ENCODE results near the gene WRAP73.

Gene WRAP73

DNA sequence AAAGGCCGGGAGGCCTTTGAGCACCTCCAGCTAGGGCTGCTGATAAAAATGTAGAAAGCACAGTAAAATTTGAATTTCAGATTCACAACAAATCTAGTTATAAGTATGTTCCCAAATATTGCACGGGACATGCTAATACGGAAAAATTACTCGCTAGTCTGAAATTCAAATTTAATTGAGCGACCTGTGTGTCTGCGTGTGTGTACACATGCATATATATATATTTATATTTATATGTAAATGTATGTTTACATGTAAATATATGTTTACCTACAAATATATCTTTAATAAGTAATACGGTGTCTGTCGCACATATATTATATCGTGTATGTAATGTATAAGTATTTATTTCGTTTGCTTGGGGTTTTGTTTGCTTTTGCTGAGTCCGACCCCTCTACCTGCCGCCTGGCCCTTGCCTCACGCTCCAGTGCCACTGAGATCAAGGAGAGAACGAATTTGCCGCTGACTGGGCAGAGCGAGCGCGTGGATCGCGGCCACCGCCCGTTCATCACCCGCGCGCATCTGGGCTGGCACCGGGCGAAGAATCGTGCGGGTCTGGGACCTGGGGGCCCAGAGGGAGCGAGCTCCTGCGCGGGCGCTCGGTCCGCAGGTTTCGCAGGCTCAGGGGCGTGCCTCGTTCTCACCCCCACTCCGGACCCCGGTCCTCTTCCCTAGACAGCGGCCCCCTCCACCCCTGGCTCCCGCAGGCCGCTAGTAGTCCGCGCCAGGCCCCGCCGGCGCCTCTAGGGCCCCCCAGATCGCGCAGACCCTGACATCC lies 534 bp upstream of the WRAP73 start:
- no peak for DNase-seq (ENCODE audit: low read depth in 2 of 2)

DNA sequence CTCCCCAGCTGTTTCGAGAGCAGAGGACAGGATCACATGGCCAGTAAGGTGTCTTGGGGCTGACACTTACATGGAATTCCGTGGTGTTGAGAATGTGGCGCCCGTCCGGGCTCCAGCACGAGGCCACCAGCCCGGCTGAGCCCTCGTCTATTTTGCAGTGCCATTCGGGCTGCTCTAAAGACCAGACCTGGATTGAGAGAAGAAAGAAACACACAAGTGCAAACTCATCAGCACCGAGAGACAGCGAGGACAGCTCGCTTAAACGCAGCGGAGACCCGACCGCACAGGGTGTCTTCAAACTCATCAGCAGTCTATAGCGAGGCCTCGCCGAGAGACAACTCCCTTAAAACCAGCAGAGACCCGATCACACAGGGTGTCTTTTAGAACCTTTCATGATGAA lies 3.3 kb downstream of the WRAP73 start:
- DNase-seq (ENCODE audit: low read depth in 2 of 2), result no peak

GRCh38 chr1:3645666-3646355 lies 4.1 kb downstream of the WRAP73 start:
- DNase-seq (ENCODE audit: low read depth in 2 of 2), result no peak

- DNase-seq (ENCODE audit: low read depth in 2 of 2), result no peak
These were observed 4.7 kb downstream of the WRAP73 start for GRCh38 chr1:3645247-3645646.

GRCh38 chr1:3644273-3644672 lies 5.6 kb downstream of the WRAP73 start:
- DNase-seq (ENCODE audit: low read depth in 2 of 2), result no peak

- no peak for DNase-seq (ENCODE audit: low read depth in 2 of 2)
These were observed 6.8 kb downstream of the WRAP73 start for GRCh38 chr1:3642919-3643675.

- no peak for DNase-seq (ENCODE audit: low read depth in 2 of 2)
These were observed 8.1 kb downstream of the WRAP73 start for GRCh38 chr1:3641816-3642215.

GRCh38 chr1:3641046-3641760 lies 8.7 kb downstream of the WRAP73 start:
- DNase-seq (ENCODE audit: low read depth in 2 of 2), result no peak

DNA sequence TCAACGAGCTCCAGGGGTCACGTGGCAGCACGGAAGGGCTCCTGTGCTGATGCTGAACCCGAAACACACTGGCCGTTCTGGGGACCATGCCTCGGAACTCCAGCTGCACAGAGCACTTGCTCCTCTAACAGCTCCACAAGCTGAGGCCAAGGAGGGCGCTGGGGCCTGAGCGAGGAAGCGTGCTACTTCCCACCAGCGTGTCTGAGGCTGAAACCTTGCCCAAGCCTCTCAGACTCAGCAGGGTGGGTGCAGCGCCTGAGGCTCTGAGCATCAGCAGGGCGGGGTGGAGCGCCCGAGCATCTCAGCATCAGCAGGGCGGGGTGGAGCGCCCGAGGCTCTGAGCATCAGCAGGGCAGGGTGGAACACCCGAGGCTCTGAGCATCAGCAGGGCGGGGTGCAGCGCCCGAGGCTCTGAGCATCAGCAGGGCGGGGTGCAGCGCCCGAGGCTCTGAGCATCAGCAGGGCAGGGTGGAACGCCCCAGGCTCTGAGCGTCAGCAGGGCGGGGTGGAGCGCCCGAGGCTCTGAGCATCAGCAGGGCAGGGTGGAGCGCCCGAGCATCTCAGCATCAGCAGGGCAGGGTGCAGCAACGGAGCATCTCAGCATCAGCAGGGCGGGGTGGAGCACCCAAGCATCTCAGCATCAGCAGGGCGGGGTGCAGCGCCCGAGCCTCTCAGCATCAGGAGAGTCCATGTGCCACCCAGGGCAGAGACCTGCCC lies 9.6 kb downstream of the WRAP73 start:
- no peak for DNase-seq (ENCODE audit: low read depth in 2 of 2)

GRCh38 chr1:3639397-3639911 lies 10.4 kb downstream of the WRAP73 start:
- no peak for DNase-seq (ENCODE audit: low read depth in 2 of 2)

DNA sequence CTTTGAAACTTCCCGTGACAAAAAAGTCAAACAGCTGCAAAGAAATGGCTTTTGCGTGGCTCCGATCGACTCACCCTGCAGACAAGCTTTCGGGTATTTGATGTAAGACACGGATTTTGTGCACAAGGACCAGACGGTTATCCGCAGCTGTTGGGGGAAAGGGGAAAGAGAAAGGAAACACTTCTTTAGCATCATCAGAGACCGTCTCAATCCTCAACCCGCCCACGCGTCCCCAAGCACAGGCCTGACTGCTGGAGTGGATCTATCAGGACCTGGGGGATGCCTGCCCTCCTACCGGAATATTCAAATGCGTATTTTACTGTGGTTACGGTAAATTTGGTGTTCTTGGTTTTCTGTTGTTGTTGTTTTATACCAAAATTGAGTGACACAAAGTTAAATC lies 11.2 kb downstream of the WRAP73 start:
- DNase-seq (ENCODE audit: low read depth in 2 of 2), result no peak

GRCh38 chr1:3638027-3638426 lies 11.9 kb downstream of the WRAP73 start:
- DNase-seq (ENCODE audit: low read depth in 2 of 2), result no peak

DNA sequence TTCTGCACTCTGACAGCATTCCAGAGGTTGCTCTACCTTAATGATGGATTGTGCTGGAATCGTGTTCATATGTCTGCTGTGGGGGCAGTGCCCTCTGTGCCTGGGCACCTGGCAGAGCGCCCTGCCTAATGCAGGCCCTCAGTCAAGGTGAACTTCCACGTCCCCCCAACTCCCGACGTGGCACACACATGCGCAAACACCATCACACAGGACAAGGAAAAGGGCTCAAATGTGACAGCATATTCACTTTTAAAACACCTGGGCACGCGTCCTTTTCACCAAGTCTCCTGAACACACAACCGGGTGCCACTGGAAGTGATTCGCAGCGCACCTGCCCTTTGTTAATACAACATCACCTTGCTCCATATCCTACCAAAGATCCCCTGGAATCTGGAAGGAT lies 13.4 kb downstream of the WRAP73 start:
- DNase-seq (ENCODE audit: low read depth in 2 of 2), result no peak

DNA sequence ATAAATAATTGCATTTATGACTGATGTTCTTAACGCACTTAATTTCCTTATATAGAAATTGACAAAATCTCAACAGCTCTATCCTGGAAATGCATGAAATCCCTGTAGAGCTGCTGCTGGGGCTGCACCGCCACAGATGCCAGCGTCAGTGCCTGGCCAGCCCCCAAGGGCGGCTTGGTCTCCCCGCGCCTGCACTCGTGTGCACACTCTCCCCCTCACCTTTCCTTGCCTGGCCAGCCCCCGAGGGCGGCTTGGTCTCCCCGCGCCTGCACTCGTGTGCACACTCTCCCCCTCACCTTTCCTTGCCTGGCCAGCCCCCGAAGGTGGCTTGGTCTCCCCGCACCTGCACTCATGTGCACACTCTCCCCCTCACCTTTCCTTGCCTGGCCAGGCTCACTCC lies 13.8 kb downstream of the WRAP73 start:
- no peak for DNase-seq (ENCODE audit: low read depth in 2 of 2)

GRCh38 chr1:3634059-3634800 lies 15.7 kb downstream of the WRAP73 start:
- no peak for DNase-seq (ENCODE audit: low read depth in 2 of 2)

GRCh38 chr1:3633344-3634058 lies 16.4 kb downstream of the WRAP73 start:
- no peak for DNase-seq (ENCODE audit: low read depth in 2 of 2)

GRCh38 chr1:3632716-3633343 lies 17.1 kb downstream of the WRAP73 start:
- DNase-seq (ENCODE audit: low read depth in 2 of 2), result no peak

DNA sequence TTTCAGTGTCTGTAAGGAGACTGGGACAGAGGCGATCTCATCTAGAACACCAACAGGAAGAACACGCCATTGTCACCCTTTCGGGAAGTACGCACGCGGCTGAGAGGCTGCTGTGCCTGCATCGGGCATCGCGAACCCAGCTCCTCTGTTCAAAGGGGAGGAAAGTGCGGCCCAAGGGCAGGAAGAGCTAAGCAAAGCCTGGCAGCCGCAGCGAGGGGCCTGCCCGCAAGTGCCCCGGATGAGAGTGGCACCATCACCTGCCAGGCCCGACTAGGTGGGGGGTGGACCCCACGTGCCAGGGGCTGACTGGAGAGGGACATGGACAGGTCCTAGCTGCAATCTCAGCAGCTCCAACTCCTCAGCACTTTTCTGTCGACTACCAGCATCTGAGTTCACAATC lies 17.6 kb downstream of the WRAP73 start:
- DNase-seq (ENCODE audit: low read depth in 2 of 2), result no peak

All from stimulated activated CD4-positive, alpha-beta T cell treated with anti-CD3 and anti-CD28 coated beads, Interleukin-12 subunit alpha, Interleukin-12 subunit beta, amount 100 ng/mL, for 24 hours (primary cell).